Measurements from ENCODE around the gene ZBTB33. TPM values are rescaled to one million over a fixed set of nuclear protein-coding genes. Genes with fewer than 3 reads are reported as not detected.

ZBTB33 gene
- total and polyA plus RNA-seq, 4 donors = 3.1 to 21.0 (median 8.0) TPM

- Histone ChIP-seq H3K9me3 (ENCODE audit: control insufficient read depth in 4 of 4, insufficient read depth in 3 of 4, low read length in 3 of 4) (peaks cover 0 to 4% (median 0%) of the 10 kb centered on the region in 4 donors), H3K36me3 (ENCODE audit: control insufficient read depth in 4 of 4, insufficient read depth in 4 of 4, low read length in 4 of 4) (no peaks in the 10 kb centered on the region), H3K27ac (ENCODE audit: low read depth in 1 of 2, low read length in 1 of 2) (no peak overlapping the region), H3K4me1 (ENCODE audit: control insufficient read depth in 5 of 5, insufficient read depth in 5 of 5, low read length in 5 of 5) (no peaks in the 10 kb centered on the region), H3K4me3 (no peak overlapping the region), H3K9ac (ENCODE audit: insufficient read depth in 1 of 2, low read length in 2 of 2) (no peak overlapping the region), H3K27me3 (ENCODE audit: control insufficient read depth in 3 of 3, insufficient read depth in 3 of 3, low read length in 2 of 3) (peaks cover 0 to 2% (median 0%) of the 10 kb centered on the region in 3 donors)
- TF ChIP-seq CTCF (IDR thresholded peaks at IDR 0.05; ENCODE audit: control extremely low read depth, extremely low read depth) = no peak
- WGBS, 2 donors = 83 to 85% methylated on average over 8 of the region's 8 CpGs
- ATAC-seq (ENCODE audit: insufficient read depth, low FRiP score) (no peak), DNase-seq (no peak)
These were observed 27.2 kb upstream of the ZBTB33 start for GRCh38 chrX:120223374-120223773.

DNA sequence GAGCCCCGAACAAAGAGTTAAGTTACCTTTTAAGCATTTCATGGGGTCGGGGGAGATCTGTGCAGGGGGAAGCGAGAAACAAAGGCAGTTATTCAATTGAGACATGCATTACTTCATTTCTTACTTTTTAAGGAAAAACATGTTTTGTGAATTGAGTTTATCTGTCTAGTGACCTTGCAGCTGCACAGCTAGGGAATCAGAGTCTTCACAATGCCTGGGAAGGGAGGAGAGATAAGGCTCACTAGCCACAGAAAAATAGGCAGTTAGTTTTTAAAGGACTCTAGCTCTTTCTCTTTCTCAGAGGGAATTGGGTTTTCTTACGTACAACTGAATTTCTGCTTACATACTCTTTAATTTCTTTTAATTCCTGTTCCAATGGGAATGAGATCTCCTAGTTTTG, 26.2 kb upstream of the ZBTB33 start:
- H3K4me1 ChIP-seq (ENCODE audit: control insufficient read depth in 5 of 5, insufficient read depth in 5 of 5, low read length in 5 of 5) = no peaks in the 10 kb centered on the region
- H3K4me3 ChIP-seq = no peak overlapping the region
- 82 to 100% methylated on average over 4 of the region's 4 CpGs for WGBS, 2 donors
- H3K27ac ChIP-seq (ENCODE audit: low read depth in 1 of 2, low read length in 1 of 2) = no peak overlapping the region
- DNase-seq = no peak
- H3K36me3 ChIP-seq (ENCODE audit: control insufficient read depth in 4 of 4, insufficient read depth in 4 of 4, low read length in 4 of 4) = no peaks in the 10 kb centered on the region
- H3K27me3 ChIP-seq (ENCODE audit: control insufficient read depth in 3 of 3, insufficient read depth in 3 of 3, low read length in 2 of 3) = peaks cover 0 to 2% (median 0%) of the 10 kb centered on the region in 3 donors
- peaks cover 0 to 4% (median 0%) of the 10 kb centered on the region in 4 donors for H3K9me3 ChIP-seq (ENCODE audit: control insufficient read depth in 4 of 4, insufficient read depth in 3 of 4, low read length in 3 of 4)
- H3K9ac ChIP-seq (ENCODE audit: insufficient read depth in 1 of 2, low read length in 2 of 2) = no peak overlapping the region
- no peak for ATAC-seq (ENCODE audit: insufficient read depth, low FRiP score)
- TF ChIP-seq CTCF (IDR thresholded peaks at IDR 0.05; ENCODE audit: control extremely low read depth, extremely low read depth) = no peak

DNA sequence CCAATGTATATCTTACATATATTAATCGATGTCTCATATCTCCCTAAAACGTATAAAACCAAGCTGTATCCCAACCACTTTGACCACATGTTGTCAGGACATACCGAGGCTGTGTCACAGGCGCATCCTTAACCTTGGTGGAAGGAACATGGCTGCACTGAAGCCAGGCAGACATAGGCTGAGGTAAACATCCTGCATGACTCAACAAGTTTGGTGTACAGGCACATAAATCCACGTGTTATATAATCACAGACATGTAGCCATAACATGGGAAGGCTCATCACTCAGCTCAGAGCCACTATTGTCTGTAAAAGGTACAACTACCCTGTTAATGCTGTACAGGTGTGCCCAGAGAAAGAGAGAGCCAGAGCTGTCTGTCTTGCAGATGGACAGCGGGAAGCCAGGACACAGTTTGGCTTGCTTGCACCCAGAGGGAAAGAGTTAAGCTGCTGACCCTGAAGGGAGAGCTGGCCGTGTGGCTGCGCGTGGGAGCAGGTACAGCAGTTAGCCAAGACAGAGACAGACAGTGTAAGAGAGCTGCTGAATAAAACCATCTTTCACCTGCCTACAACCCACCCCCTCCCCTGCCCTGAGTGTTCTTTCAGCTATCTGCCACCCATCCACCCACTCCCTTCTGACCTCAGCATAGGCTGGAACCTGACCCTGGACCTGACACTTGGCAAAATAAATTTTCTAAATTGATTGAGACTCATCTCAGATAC, 22.3 kb upstream of the ZBTB33 start:
- peaks cover 0 to 4% (median 0%) of the 10 kb centered on the region in 4 donors for H3K9me3 ChIP-seq (ENCODE audit: control insufficient read depth in 4 of 4, insufficient read depth in 3 of 4, low read length in 3 of 4)
- DNase-seq (no peak), ATAC-seq (ENCODE audit: insufficient read depth, low FRiP score) (no peak)
- no peak overlapping the region for H3K27ac ChIP-seq (ENCODE audit: low read depth in 1 of 2, low read length in 1 of 2)
- TF ChIP-seq CTCF (IDR thresholded peaks at IDR 0.05; ENCODE audit: control extremely low read depth, extremely low read depth) = no peak
- WGBS, 2 donors = 73 to 86% methylated on average over 9 of the region's 9 CpGs
- no peaks in the 10 kb centered on the region for H3K36me3 ChIP-seq (ENCODE audit: control insufficient read depth in 4 of 4, insufficient read depth in 4 of 4, low read length in 4 of 4)
- H3K27me3 ChIP-seq (ENCODE audit: control insufficient read depth in 3 of 3, insufficient read depth in 3 of 3, low read length in 2 of 3) = peaks cover 0 to 2% (median 0%) of the 10 kb centered on the region in 3 donors
- H3K9ac ChIP-seq (ENCODE audit: insufficient read depth in 1 of 2, low read length in 2 of 2) = no peak overlapping the region
- H3K4me3 ChIP-seq = no peak overlapping the region
- peaks cover 0 to 4% (median 0%) of the 10 kb centered on the region in 5 donors for H3K4me1 ChIP-seq (ENCODE audit: control insufficient read depth in 5 of 5, insufficient read depth in 5 of 5, low read length in 5 of 5)
